Effector memory CD8-positive, alpha-beta T cell (primary cell): Measurements from ENCODE around the gene CD46.

Experiments
- ATAC-seq: fragments of 150-1000 bp; cut with Tn5 transposase; replicated peaks from 2 replicates; pipeline ENCODE4 v1.10.0; 2021; ENCODE audit warnings: mild to moderate bottlenecking, moderate library complexity
- DNase-seq, 3 experiments: peaks; one replicate each; pipeline ENCODE4 v3.0.0; 2021
- H3K27ac Mint-ChIP-seq, 2 donors: one replicate each; pipeline ENCODE4 v1.8.0; 2022; ENCODE audit warnings: mild to moderate bottlenecking in 2 of 2, mixed read lengths in 2 of 2, moderate library complexity in 2 of 2
- H3K27me3 Mint-ChIP-seq, 2 donors: one replicate each; pipeline ENCODE4 v1.8.0; 2022; ENCODE audit warnings: mixed read lengths in 2 of 2
- H3K36me3 Mint-ChIP-seq: one replicate; pipeline ENCODE4 v1.8.0; 2022; ENCODE audit warnings: mild to moderate bottlenecking, moderate library complexity, mixed read lengths; ENCODE audit not compliant: insufficient read depth
- H3K4me1 Mint-ChIP-seq, 2 donors: one replicate each; pipeline ENCODE4 v1.8.0; 2022; ENCODE audit warnings: low read depth in 2 of 2, mixed read lengths in 2 of 2
- H3K4me3 Mint-ChIP-seq, 2 donors: one replicate each; pipeline ENCODE4 v1.8.0; 2022; ENCODE audit warnings: mild to moderate bottlenecking in 2 of 2, mixed read lengths in 2 of 2, moderate library complexity in 2 of 2
- H3K9me3 Mint-ChIP-seq, 2 donors: one replicate each; pipeline ENCODE4 v1.8.0; 2022; ENCODE audit warnings: mixed read lengths in 2 of 2

Gene CD46

DNA sequence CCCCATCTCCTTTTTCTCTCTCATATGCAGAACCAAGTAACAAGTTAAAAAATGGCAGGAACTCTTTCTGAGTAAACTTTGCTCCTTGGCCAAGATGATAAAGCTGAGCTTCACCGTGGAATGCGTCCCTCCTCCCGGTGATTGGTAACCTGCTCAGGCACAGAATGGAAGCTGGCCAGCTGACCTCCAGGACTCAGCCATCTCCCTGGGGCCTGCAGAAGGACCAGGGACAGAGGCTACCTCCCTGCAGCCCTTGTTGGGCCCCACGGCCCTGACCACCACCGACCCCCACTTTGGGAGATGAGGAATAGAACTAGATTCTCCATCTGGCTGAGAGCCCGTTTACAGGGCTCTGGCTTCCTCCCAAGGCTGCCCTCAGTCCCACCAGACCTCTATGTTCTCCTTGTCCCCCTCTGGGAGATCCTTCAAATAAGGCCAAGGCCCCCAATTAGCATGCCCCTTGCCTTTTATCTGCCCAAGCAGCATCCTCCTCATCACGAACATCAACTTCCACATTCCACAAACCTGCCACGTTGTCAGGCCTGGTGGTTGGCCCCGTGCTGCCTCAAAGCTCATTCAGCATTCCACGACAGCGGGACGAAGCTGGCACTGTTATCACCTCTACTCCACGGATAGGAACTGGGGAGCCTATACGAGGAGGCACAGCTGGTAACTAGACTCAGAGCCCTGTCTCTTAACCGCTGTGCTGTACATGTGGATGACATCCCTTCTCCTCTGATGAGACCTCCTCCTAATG is 84.9 kb downstream of the CD46 start:
- no peak overlapping the region for H3K4me3 Mint-ChIP-seq
- ATAC-seq = no peak
- peaks cover 24% of the 10 kb centered on the region for H3K36me3 Mint-ChIP-seq
- no peaks in the 10 kb centered on the region for H3K27me3 Mint-ChIP-seq
- H3K9me3 Mint-ChIP-seq = no peaks in the 10 kb centered on the region
- peak overlapping the region; percentile 93 to 100 for H3K27ac Mint-ChIP-seq
- peaks cover 68 to 80% of the 10 kb centered on the region in 2 donors for H3K4me1 Mint-ChIP-seq
- no peak for DNase-seq

DNA sequence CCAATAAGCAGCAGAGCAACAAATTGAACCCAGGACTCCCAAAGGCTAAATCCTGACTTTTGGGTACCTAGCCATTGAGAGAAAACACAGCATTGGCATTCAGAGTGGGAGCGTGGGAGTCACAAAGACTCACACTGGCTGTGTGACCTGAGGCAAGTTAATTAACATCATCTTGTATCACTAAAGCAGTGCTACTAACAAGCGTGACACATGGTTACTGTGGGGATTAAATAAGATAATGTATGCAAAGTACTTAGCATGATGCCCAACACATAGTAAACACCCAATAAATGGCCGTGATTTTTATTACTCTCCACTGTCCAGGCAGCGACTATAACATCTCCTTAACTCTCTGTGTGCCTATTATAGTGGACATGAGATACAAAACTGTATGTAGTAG is 85.8 kb downstream of the CD46 start:
- Mint-ChIP-seq H3K27me3 (no peaks in the 10 kb centered on the region), H3K4me1 (peaks cover 64 to 71% of the 10 kb centered on the region in 2 donors), H3K4me3 (no peak overlapping the region), H3K36me3 (peaks cover 25% of the 10 kb centered on the region), H3K27ac (peak overlapping the region; percentile 93 to 100), H3K9me3 (no peaks in the 10 kb centered on the region)
- ATAC-seq = no peak
- no peak for DNase-seq

DNA sequence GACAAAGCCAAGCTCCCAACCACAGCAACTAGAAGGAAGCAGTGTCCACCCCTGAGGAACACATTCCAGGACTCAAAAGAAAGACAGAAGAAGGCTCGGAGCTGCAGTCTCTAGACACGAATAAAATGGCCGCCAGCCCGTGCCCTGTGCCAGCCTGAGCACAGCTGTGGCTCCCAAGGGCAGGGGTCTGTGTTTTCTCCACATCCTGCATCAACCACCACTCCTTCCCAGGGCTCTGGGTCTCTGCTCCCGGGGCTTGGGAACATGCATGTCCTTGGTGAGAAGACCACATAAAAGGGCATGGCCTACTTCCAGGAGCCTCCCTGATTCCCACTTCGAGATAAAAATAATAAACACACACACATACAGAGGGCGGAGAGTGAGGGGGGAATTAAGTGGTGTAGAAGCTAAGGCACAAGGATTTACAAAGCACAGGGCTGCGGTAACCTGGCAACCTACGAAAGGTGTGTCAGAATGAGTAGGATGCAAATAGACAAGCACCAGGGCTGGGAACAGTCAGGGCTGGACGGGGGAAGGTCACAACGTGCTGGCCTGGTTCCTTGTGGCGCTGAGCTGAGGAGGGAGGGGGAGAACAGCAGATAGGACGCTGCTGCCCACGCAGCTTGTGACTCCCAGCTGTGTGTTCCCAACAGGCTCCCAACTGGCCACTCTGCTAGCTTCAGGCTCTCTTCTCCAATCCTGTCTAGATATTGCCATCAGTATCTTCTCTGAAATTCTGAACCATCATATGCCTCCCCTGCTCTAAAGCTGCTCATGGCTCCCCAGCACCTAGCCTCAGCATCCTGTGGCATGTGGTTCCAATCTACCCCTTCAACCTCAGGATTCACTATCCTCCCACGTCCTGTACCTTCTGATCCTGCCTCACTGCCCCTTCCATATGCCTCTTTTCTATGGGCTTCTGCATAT is 86.6 kb downstream of the CD46 start:
- ATAC-seq (no peak), DNase-seq (no peak)
- Mint-ChIP-seq H3K9me3 (no peaks in the 10 kb centered on the region), H3K27me3 (no peaks in the 10 kb centered on the region), H3K4me1 (peaks cover 63 to 67% of the 10 kb centered on the region in 2 donors), H3K36me3 (peaks cover 27% of the 10 kb centered on the region), H3K27ac (peak overlapping the region; percentile 87 to 100), H3K4me3 (no peak overlapping the region)

DNA sequence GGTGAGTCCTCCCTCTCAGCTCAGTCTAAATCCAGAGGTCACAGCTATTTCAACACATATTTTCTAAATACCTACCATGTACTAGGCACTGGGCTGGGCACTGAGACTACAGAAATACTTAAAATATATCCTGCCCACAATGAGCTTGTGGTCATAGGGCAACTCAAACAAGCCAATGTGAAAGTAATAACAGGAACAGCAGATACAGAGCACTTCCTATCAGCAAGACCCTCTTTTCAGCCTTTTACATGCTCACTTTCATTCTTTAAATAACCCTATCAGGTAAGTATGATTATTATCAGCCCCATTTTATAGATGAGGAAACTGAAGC is 87.2 kb downstream of the CD46 start:
- DNase-seq = no peak

DNA sequence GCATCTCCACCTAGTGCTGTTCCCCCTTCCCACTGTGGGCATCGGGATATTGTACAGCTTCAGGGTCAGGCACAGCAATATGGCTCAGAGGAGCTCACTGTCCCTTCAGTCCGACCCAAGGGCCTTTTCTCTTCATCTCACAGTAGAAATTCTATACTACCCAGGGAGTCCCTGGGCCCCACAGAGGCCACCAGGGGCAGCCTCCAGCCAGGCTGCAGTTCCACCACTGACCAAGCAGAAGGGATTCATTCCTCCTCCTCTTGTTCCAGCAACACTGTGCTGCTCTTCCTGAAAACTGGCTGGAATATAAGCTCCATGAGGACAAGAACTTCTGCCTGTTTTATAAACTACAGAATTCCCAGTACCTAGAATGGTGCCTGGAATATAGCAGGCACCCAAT is 88.5 kb downstream of the CD46 start:
- no peaks in the 10 kb centered on the region for H3K27me3 Mint-ChIP-seq
- H3K27ac Mint-ChIP-seq = peak overlapping the region in 1 of 2 donors; percentile 100
- H3K4me1 Mint-ChIP-seq = peaks cover 64 to 74% of the 10 kb centered on the region in 2 donors
- DNase-seq (no peak), ATAC-seq (no peak)
- peaks cover 23% of the 10 kb centered on the region for H3K36me3 Mint-ChIP-seq
- H3K9me3 Mint-ChIP-seq = no peaks in the 10 kb centered on the region
- no peak overlapping the region for H3K4me3 Mint-ChIP-seq

More for the DNA sequence above, 87.2 kb downstream of the CD46 start:
- Mint-ChIP-seq H3K4me3 (no peak overlapping the region), H3K27me3 (no peaks in the 10 kb centered on the region), H3K36me3 (peaks cover 27% of the 10 kb centered on the region), H3K9me3 (no peaks in the 10 kb centered on the region), H3K4me1 (peaks cover 63 to 71% of the 10 kb centered on the region in 2 donors), H3K27ac (peak overlapping the region; percentile 87 to 100)
- no peak for ATAC-seq

- DNase-seq = no peak
These were observed 89.4 kb downstream of the CD46 start for GRCh38 chr1:207841293-207841692.

GRCh38 chr1:207841901-207842300 is 90.0 kb downstream of the CD46 start:
- no peak overlapping the region for H3K4me3 Mint-ChIP-seq
- peak overlapping the region in 1 of 2 donors; percentile 47 for H3K27ac Mint-ChIP-seq
- DNase-seq = no peak
- no peaks in the 10 kb centered on the region for H3K9me3 Mint-ChIP-seq
- H3K4me1 Mint-ChIP-seq = peaks cover 61 to 78% of the 10 kb centered on the region in 2 donors
- no peaks in the 10 kb centered on the region for H3K27me3 Mint-ChIP-seq
- no peak for ATAC-seq
- H3K36me3 Mint-ChIP-seq = peaks cover 21% of the 10 kb centered on the region

More at GRCh38 chr1:207841293-207841692, 89.4 kb downstream of the CD46 start:
- no peak overlapping the region for H3K4me3 Mint-ChIP-seq
- H3K27me3 Mint-ChIP-seq = no peaks in the 10 kb centered on the region
- no peak overlapping the region for H3K27ac Mint-ChIP-seq
- ATAC-seq = no peak
- H3K9me3 Mint-ChIP-seq = no peaks in the 10 kb centered on the region
- H3K36me3 Mint-ChIP-seq = peaks cover 21% of the 10 kb centered on the region
- H3K4me1 Mint-ChIP-seq = peaks cover 65 to 79% of the 10 kb centered on the region in 2 donors

DNA sequence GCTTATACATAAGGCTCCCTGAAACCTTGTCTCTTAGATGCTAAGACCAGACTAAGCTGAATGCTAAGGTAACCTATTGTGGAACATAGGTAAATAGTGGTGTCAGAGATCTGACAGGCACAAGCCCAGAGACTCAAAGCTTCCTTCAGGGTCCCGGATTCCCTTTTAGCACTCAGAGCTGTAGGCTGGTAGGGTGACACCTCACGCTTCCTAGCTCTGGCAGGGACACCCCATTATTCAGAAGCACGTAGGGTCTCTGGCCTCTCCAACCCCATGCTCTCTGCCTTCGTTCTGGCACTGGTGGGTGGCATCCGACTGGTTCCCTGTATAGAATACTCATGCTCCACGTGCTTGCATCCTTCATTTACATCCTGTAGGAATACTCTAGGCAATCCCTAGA is 90.7 kb downstream of the CD46 start:
- peaks cover 55 to 72% of the 10 kb centered on the region in 2 donors for H3K4me1 Mint-ChIP-seq
- peaks cover 20% of the 10 kb centered on the region for H3K36me3 Mint-ChIP-seq

DNA sequence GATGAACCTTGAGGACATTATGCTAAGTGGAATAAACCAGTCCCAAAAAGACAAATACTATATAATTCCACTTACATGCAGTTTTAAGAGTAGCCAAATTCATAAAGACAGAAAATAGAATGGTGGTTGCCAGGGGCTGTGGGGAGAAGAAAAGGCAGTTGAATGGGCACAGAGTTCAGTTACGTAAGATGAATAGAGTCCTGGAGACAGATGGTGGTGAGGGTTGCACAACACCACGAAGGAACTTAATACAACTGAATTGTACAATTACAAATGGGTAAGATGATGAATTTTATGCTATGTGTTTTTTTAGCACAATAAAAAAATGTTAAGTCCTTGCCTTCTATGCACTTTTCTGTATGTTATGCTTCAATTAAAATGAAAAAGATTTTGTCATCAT is 92.5 kb downstream of the CD46 start:
- Mint-ChIP-seq H3K4me1 (peaks cover 51 to 69% of the 10 kb centered on the region in 2 donors), H3K27ac (peak overlapping the region in 1 of 2 donors; percentile 71), H3K27me3 (no peaks in the 10 kb centered on the region), H3K36me3 (peaks cover 29% of the 10 kb centered on the region), H3K4me3 (no peak overlapping the region), H3K9me3 (no peaks in the 10 kb centered on the region)
- DNase-seq = no peak
- ATAC-seq = no peak

More for the DNA sequence above, 90.7 kb downstream of the CD46 start:
- H3K9me3 Mint-ChIP-seq = no peaks in the 10 kb centered on the region
- ATAC-seq (no peak), DNase-seq (no peak)
- H3K4me3 Mint-ChIP-seq = no peak overlapping the region
- no peaks in the 10 kb centered on the region for H3K27me3 Mint-ChIP-seq
- H3K27ac Mint-ChIP-seq = peak overlapping the region in 1 of 2 donors; percentile 47
